ENCODE data around the gene NXNL1. TPM values are rescaled to one million over a fixed set of nuclear protein-coding genes. Genes with fewer than 3 reads are reported as not detected.

Gene NXNL1
- total RNA-seq, 1 donor: not detected

GRCh38 chr19:17431417-17431816, 29.3 kb downstream of the NXNL1 start:
- no peak overlapping the region for H3K4me3 ChIP-seq (ENCODE audit: low read depth, low read length)
- no peak for TF ChIP-seq CTCF (IDR thresholded peaks at IDR 0.05; ENCODE audit: insufficient read depth, low read length)
- no peak for DNase-seq (ENCODE audit: low read depth)

GRCh38 chr19:17429641-17430113, 31.0 kb downstream of the NXNL1 start:
- TF ChIP-seq CTCF (IDR thresholded peaks at IDR 0.05; ENCODE audit: insufficient read depth, low read length): no peak
- DNase-seq (ENCODE audit: low read depth): no peak
- no peak overlapping the region for H3K4me3 ChIP-seq (ENCODE audit: low read depth, low read length)

GRCh38 chr19:17424743-17425365, 35.9 kb downstream of the NXNL1 start:
- H3K4me3 ChIP-seq (ENCODE audit: low read depth, low read length): no peak overlapping the region
- peak; percentile 56 for TF ChIP-seq CTCF (IDR thresholded peaks at IDR 0.05; ENCODE audit: insufficient read depth, low read length)
- DNase-seq (ENCODE audit: low read depth): peak; percentile 16

- H3K4me3 ChIP-seq (ENCODE audit: low read depth, low read length): no peak overlapping the region
- DNase-seq (ENCODE audit: low read depth): no peak
- no peak for TF ChIP-seq CTCF (IDR thresholded peaks at IDR 0.05; ENCODE audit: insufficient read depth, low read length)
These were observed 37.1 kb downstream of the NXNL1 start for GRCh38 chr19:17423429-17424208.

- no peak overlapping the region for H3K4me3 ChIP-seq (ENCODE audit: low read depth, low read length)
- DNase-seq (ENCODE audit: low read depth): no peak
- no peak for TF ChIP-seq CTCF (IDR thresholded peaks at IDR 0.05; ENCODE audit: insufficient read depth, low read length)
These were observed 38.8 kb downstream of the NXNL1 start for GRCh38 chr19:17421942-17422341.

- DNase-seq (ENCODE audit: low read depth): no peak
- H3K4me3 ChIP-seq (ENCODE audit: low read depth, low read length): peak overlapping the region; percentile 90
- no peak for TF ChIP-seq CTCF (IDR thresholded peaks at IDR 0.05; ENCODE audit: insufficient read depth, low read length)
These were observed 40.2 kb downstream of the NXNL1 start for GRCh38 chr19:17420475-17420924.
